ENCODE measurements around the gene CLDND1. TPM values are rescaled to one million over a fixed set of nuclear protein-coding genes. Genes with fewer than 3 reads are reported as not detected.

The CLDND1 gene
- total RNA-seq, 1 experiment from 2014 or later, result 80.6 TPM

- TF ChIP-seq PRDM15 (CRISPR knock-in tag; IDR thresholded peaks at IDR 0.05) (no peak), FOXP4 (CRISPR knock-in tag; IDR thresholded peaks at IDR 0.05) (no peak)
These were observed 9.6 kb downstream of the CLDND1 start (continued) for GRCh38 chr3:98513091-98513511.

- no peaks in the 10 kb centered on the region for H3K9me3 Mint-ChIP-seq
- ATAC-seq, result no peak
- DNase-seq (ENCODE audit: low spot score), result no peak
- CTCF ChIA-PET, result no interaction called here
- H3K36me3 Mint-ChIP-seq, result peaks cover 19% of the 10 kb centered on the region
- H3K4me3 Mint-ChIP-seq, result no peak overlapping the region
- peaks cover 13% of the 10 kb centered on the region for H3K4me1 Mint-ChIP-seq
- POLR2A ChIA-PET, result no interaction called here
- H3K27me3 Mint-ChIP-seq (ENCODE audit: low read depth), result no peaks in the 10 kb centered on the region
- TF ChIP-seq CREM (CRISPR knock-in tag; IDR thresholded peaks at IDR 0.05) (no peak), ZNF232 (CRISPR knock-in tag; IDR thresholded peaks at IDR 0.05) (no peak), GTF2I (CRISPR knock-in tag; conservative IDR thresholded peaks at IDR 0.05) (no peak), AR (CRISPR knock-in tag; IDR thresholded peaks at IDR 0.05) (no peak), ZNF512 (CRISPR knock-in tag; IDR thresholded peaks at IDR 0.05; ENCODE audit: borderline replicate concordance) (no peak), CREB1 (CRISPR knock-in tag; IDR thresholded peaks at IDR 0.05) (no peak), CDX4 (CRISPR knock-in tag; IDR thresholded peaks at IDR 0.05; ENCODE audit: borderline replicate concordance) (no peak), ESRRA (CRISPR knock-in tag; IDR thresholded peaks at IDR 0.05; ENCODE audit: borderline replicate concordance) (no peak), ZNF263 (CRISPR knock-in tag; IDR thresholded peaks at IDR 0.05; ENCODE audit: low read depth) (no peak), ERG (CRISPR knock-in tag; IDR thresholded peaks at IDR 0.05) (no peak), KAT7 (CRISPR knock-in tag; IDR thresholded peaks at IDR 0.05; ENCODE audit: borderline replicate concordance) (no peak), ZNF423 (CRISPR knock-in tag; IDR thresholded peaks at IDR 0.05) (no peak), JAZF1 (CRISPR knock-in tag; IDR thresholded peaks at IDR 0.05) (no peak)
- H3K27ac Mint-ChIP-seq, result no peak overlapping the region
These were observed 10.1 kb downstream of the CLDND1 start for GRCh38 chr3:98512576-98512975.
